NB4 (cell line): Measurements from ENCODE around the gene NDUFS1.
A peak's percentile ranks its signal among the peaks of the same experiment; 100 is the strongest.
"Not testable (repeated sequence)": the region's sequence is repeated elsewhere in the genome, so short reads cannot be mapped to it uniquely, and the experiment has no call there.

ENCODE experiments used
- DNase-seq: peaks from one replicate; pipeline ENCODE4 v3.0.0; 2010; ENCODE audit warnings: low read depth
- H3K4me3 ChIP-seq: one replicate; pipeline ENCODE4 v1.5.1; 2011; ENCODE audit warnings: mild to moderate bottlenecking, low read depth, low read length, moderate library complexity
- CTCF ChIP-seq: IDR thresholded peaks from one replicate; pipeline ENCODE4 v1.5.1; 2012; ENCODE audit warnings: low read depth, low read length
- MAX ChIP-seq: IDR thresholded peaks from 2 replicates; pipeline ENCODE4 v1.6.1; 2011; ENCODE audit warnings: low read depth, low read length
- MYC ChIP-seq: IDR thresholded peaks from 2 replicates; pipeline ENCODE4 v1.6.1; 2011; ENCODE audit warnings: low read depth, low read length
- POLR2A ChIP-seq: IDR thresholded peaks from 2 replicates; pipeline ENCODE4 v1.6.1; 2011; ENCODE audit warnings: mild to moderate bottlenecking; ENCODE audit not compliant: insufficient read length; ENCODE audit errors: extremely low read depth

NDUFS1 gene

GRCh38 chr2:206189691-206190090 is 30.4 kb upstream of the NDUFS1 start:
- DNase-seq = no peak
- no peak overlapping the region for H3K4me3 ChIP-seq
- TF ChIP-seq CTCF = no peak
- no peak for TF ChIP-seq MYC
- TF ChIP-seq POLR2A = no peak
- TF ChIP-seq MAX = no peak

GRCh38 chr2:206181526-206181925 is 22.3 kb upstream of the NDUFS1 start:
- not testable (repeated sequence) for DNase-seq

GRCh38 chr2:206176901-206177300 is 17.7 kb upstream of the NDUFS1 start:
- no peak for TF ChIP-seq MAX
- no peak for TF ChIP-seq POLR2A
- TF ChIP-seq MYC = no peak
- no peak for TF ChIP-seq CTCF
- H3K4me3 ChIP-seq = no peak overlapping the region
- DNase-seq = no peak

More at GRCh38 chr2:206181526-206181925, 22.3 kb upstream of the NDUFS1 start:
- H3K4me3 ChIP-seq = not testable (repeated sequence)

GRCh38 chr2:206176121-206176520 is 16.9 kb upstream of the NDUFS1 start:
- no peak for TF ChIP-seq CTCF
- no peak for TF ChIP-seq MAX
- no peak for TF ChIP-seq MYC
- TF ChIP-seq POLR2A = no peak
- H3K4me3 ChIP-seq = no peak overlapping the region
- DNase-seq = no peak

- no peak for DNase-seq
- no peak for TF ChIP-seq CTCF
- TF ChIP-seq MYC = no peak
- no peak for TF ChIP-seq MAX
- no peak for TF ChIP-seq POLR2A
- no peak overlapping the region for H3K4me3 ChIP-seq
Measured at GRCh38 chr2:206173147-206173546, 13.9 kb upstream of the NDUFS1 start.

- not testable (repeated sequence) for DNase-seq
Measured at GRCh38 chr2:206171624-206172397, 12.6 kb upstream of the NDUFS1 start.

GRCh38 chr2:206168230-206168629 is 9.0 kb upstream of the NDUFS1 start:
- DNase-seq, H3K4me3 ChIP-seq: not testable (repeated sequence)

More at GRCh38 chr2:206171624-206172397, 12.6 kb upstream of the NDUFS1 start:
- H3K4me3 ChIP-seq = not testable (repeated sequence)

- no peak overlapping the region for H3K4me3 ChIP-seq
- DNase-seq = peak; percentile 56
- TF ChIP-seq POLR2A (no peak), CTCF (peak; percentile 49), MYC (no peak)
Measured at GRCh38 chr2:206164261-206164862, 5.1 kb upstream of the NDUFS1 start.
